HEK293 (cell line): ENCODE results near the gene TMEM143.

Source experiments
- CTCF ChIA-PET: fragments of 350-600 bp; formaldehyde crosslinking; extraction: SDS; loops from one replicate; lab custom pipeline; 2021; ENCODE audit warnings: antibody characterized with exemption; lab: Yijun Ruan, JAX
- POLR2A ChIA-PET: fragments of 300-600 bp; formaldehyde crosslinking; extraction: SDS; loops from one replicate; lab custom pipeline; 2020; ENCODE audit warnings: antibody characterized with exemption, inconsistent platforms; lab: Yijun Ruan, JAX
- H3K27ac ChIP-seq: fragments of 200-500 bp; sonication (Bioruptor generic); 2 replicates; pipeline ENCODE4 v1.5.1; 2014; ENCODE audit warnings: low read depth, low read length, control low read depth, inconsistent platforms; ENCODE audit errors: extremely low read depth
- H3K36me3 ChIP-seq, 2 experiments: fragments of 200-500 bp in 1 of 2; sonication (Bioruptor generic) in 1 of 2; 1 replicate in 1 of 2; 2 replicates in 1 of 2; pipeline ENCODE4 v1.5.1; 2014 to 2017; ENCODE audit warnings: inconsistent platforms in 2 of 2, low read length in 2 of 2; ENCODE audit not compliant: control insufficient read depth in 2 of 2, insufficient read depth in 1 of 2
- H3K4me1 ChIP-seq: fragments of 200-500 bp; sonication (Bioruptor generic); 2 replicates; pipeline ENCODE4 v1.5.1; 2014; ENCODE audit warnings: mild to moderate bottlenecking, low read length, inconsistent platforms; ENCODE audit not compliant: control insufficient read depth, insufficient read depth
- H3K4me3 ChIP-seq: 2 replicates; pipeline ENCODE4 v1.5.1; 2011; ENCODE audit warnings: low read depth, mild to moderate bottlenecking, control low read depth, low read length, moderate library complexity
- H3K9me3 ChIP-seq: fragments of 200-500 bp; sonication (Bioruptor generic); 2 replicates; pipeline ENCODE4 v1.5.1; 2014; ENCODE audit warnings: low read depth, low read length, inconsistent platforms; ENCODE audit not compliant: control insufficient read depth, insufficient read depth
- BCL11A ChIP-seq: fragments of 450-650 bp; formaldehyde crosslinking; IDR thresholded peaks from 2 replicates; pipeline ENCODE4 v1.5.1; 2016; ENCODE audit warnings: low read depth, missing biosample characterization, missing genetic modification characterization
- CTCF ChIP-seq: fragments of 450-650 bp; formaldehyde crosslinking; IDR thresholded peaks from 2 replicates; pipeline ENCODE4 v1.5.1; 2016; ENCODE audit warnings: missing biosample characterization, missing genetic modification characterization
- GLIS1 ChIP-seq: fragments of 450-650 bp; formaldehyde crosslinking; IDR thresholded peaks from 2 replicates; pipeline ENCODE4 v1.5.1; 2016; ENCODE audit warnings: missing biosample characterization, missing genetic modification characterization
- GLIS2 ChIP-seq: fragments of 450-650 bp; formaldehyde crosslinking; IDR thresholded peaks from 2 replicates; pipeline ENCODE4 v1.5.1; 2016; ENCODE audit warnings: missing biosample characterization, missing genetic modification characterization
- HIC1 ChIP-seq: fragments of 450-650 bp; formaldehyde crosslinking; IDR thresholded peaks from 2 replicates; pipeline ENCODE4 v1.5.1; 2016; ENCODE audit warnings: missing biosample characterization, missing genetic modification characterization
- KLF1 ChIP-seq: fragments of 450-650 bp; formaldehyde crosslinking; IDR thresholded peaks from 2 replicates; pipeline ENCODE4 v1.5.1; 2016; ENCODE audit warnings: missing biosample characterization, missing genetic modification characterization
- KLF10 ChIP-seq: fragments of 450-650 bp; IDR thresholded peaks from 2 replicates; pipeline ENCODE4 v1.5.1; 2018; ENCODE audit warnings: missing biosample characterization, mild to moderate bottlenecking, missing genetic modification characterization
- KLF16 ChIP-seq: fragments of 450-650 bp; formaldehyde crosslinking; IDR thresholded peaks from 2 replicates; pipeline ENCODE4 v1.5.1; 2017; ENCODE audit warnings: missing biosample characterization, missing genetic modification characterization
- KLF7 ChIP-seq: fragments of 450-650 bp; formaldehyde crosslinking; IDR thresholded peaks from 2 replicates; pipeline ENCODE4 v1.5.1; 2016; ENCODE audit warnings: missing biosample characterization, missing genetic modification characterization, borderline replicate concordance
- MEIS1 ChIP-seq: sonication (generic); formaldehyde crosslinking; IDR thresholded peaks from 2 replicates; pipeline ENCODE4 v1.8.1; 2022; ENCODE audit warnings: missing genetic modification reagents, mild to moderate bottlenecking, borderline replicate concordance
- PATZ1 ChIP-seq: fragments of 450-650 bp; formaldehyde crosslinking; IDR thresholded peaks from 2 replicates; pipeline ENCODE4 v1.5.1; 2016; ENCODE audit warnings: missing biosample characterization, missing genetic modification characterization
- PBX3 ChIP-seq: sonication (generic); formaldehyde crosslinking; IDR thresholded peaks from 2 replicates; pipeline ENCODE4 v1.8.1; 2022; ENCODE audit warnings: mild to moderate bottlenecking, moderate library complexity, missing genetic modification reagents
- SP3 ChIP-seq: fragments of 450-650 bp; formaldehyde crosslinking; IDR thresholded peaks from 2 replicates; pipeline ENCODE4 v1.5.1; 2016; ENCODE audit warnings: missing biosample characterization, missing genetic modification characterization
- SP7 ChIP-seq: fragments of 450-650 bp; formaldehyde crosslinking; IDR thresholded peaks from 2 replicates; pipeline ENCODE4 v1.5.1; 2016; ENCODE audit warnings: missing biosample characterization, missing genetic modification characterization
- TCF7L2 ChIP-seq: IDR thresholded peaks from 2 replicates; pipeline ENCODE4 v1.6.1; 2011; ENCODE audit warnings: low read depth, mild to moderate bottlenecking, inconsistent platforms, low read length, moderate library complexity, borderline replicate concordance
- ZBTB26 ChIP-seq: fragments of 450-650 bp; formaldehyde crosslinking; optimal IDR thresholded peaks from 2 replicates; pipeline ENCODE3; 2016; ENCODE audit warnings: missing biosample characterization, mild to moderate bottlenecking, missing genetic modification characterization
- ZBTB8A ChIP-seq: fragments of 450-650 bp; formaldehyde crosslinking; IDR thresholded peaks from 2 replicates; pipeline ENCODE4 v1.5.1; 2016; ENCODE audit warnings: missing biosample characterization, missing genetic modification characterization
- ZIC2 ChIP-seq: fragments of 450-650 bp; formaldehyde crosslinking; IDR thresholded peaks from 2 replicates; pipeline ENCODE4 v1.5.1; 2016; ENCODE audit warnings: missing biosample characterization, missing genetic modification characterization
- ZNF157 ChIP-seq: fragments of 450-650 bp; formaldehyde crosslinking; IDR thresholded peaks from 2 replicates; pipeline ENCODE4 v1.5.1; 2016; ENCODE audit warnings: missing biosample characterization, missing genetic modification characterization
- ZNF19 ChIP-seq: fragments of 450-650 bp; formaldehyde crosslinking; IDR thresholded peaks from 2 replicates; pipeline ENCODE4; 2016; ENCODE audit warnings: missing biosample characterization, missing genetic modification characterization, low read depth
- ZNF211 ChIP-seq: fragments of 450-650 bp; formaldehyde crosslinking; IDR thresholded peaks from 2 replicates; pipeline ENCODE4 v1.5.1; 2016; ENCODE audit warnings: low read depth, missing biosample characterization, missing genetic modification characterization
- ZNF221 ChIP-seq: fragments of 450-650 bp; formaldehyde crosslinking; IDR thresholded peaks from 2 replicates; pipeline ENCODE4 v1.5.1; 2017; ENCODE audit warnings: missing biosample characterization, missing genetic modification characterization, borderline replicate concordance
- ZNF510 ChIP-seq: fragments of 450-650 bp; formaldehyde crosslinking; IDR thresholded peaks from 2 replicates; pipeline ENCODE4 v1.5.1; 2018; ENCODE audit warnings: mild to moderate bottlenecking, missing genetic modification characterization, missing biosample characterization; ENCODE audit not compliant: insufficient replicate concordance
- ZNF660 ChIP-seq: fragments of 450-650 bp; IDR thresholded peaks from 2 replicates; pipeline ENCODE4 v1.5.1; 2018; ENCODE audit warnings: missing biosample characterization, mild to moderate bottlenecking, missing genetic modification characterization
- ZXDB ChIP-seq: fragments of 450-650 bp; formaldehyde crosslinking; IDR thresholded peaks from 2 replicates; pipeline ENCODE4 v1.5.1; 2016; ENCODE audit warnings: missing biosample characterization, missing genetic modification characterization

Gene TMEM143

GRCh38 chr19:48321622-48322591 is 41.8 kb downstream of the TMEM143 start:
- Histone ChIP-seq H3K4me1 (peaks cover 18% of the 10 kb centered on the region), H3K4me3 (peak overlapping the region; percentile 49), H3K36me3 (no peaks in the 10 kb centered on the region), H3K9me3 (no peaks in the 10 kb centered on the region), H3K27ac (peak overlapping the region; percentile 88)
- CTCF ChIA-PET: interaction anchor here (0.6 to 5.7 kb wide), 15 partner anchors 8 to 564 kb away, joined by 3 to 48 read pairs (median 4); partner anchors contain the start of gene KDELR1
- POLR2A ChIA-PET: interaction anchor here (0.6 to 2.7 kb wide), 16 partner anchors 9 to 297 kb away, joined by 3 to 49 read pairs (median 4); partner anchors contain the start of genes GRWD1, KDELR1, RPL18 and SPHK2
- TF ChIP-seq CTCF (tag by site-specific recombination) (peak; percentile 74), ZNF510 (tag by site-specific recombination) (no peak), ZNF660 (tag by site-specific recombination) (peak; percentile 45; the same call in 1 of the 2 replicates), GLIS1 (tag by site-specific recombination) (peak; percentile 88), ZNF221 (0 out of 2 replicates have a peak, but pooled peaks have one; percentile 32), SP3 (peak; percentile 97), ZNF19 (tag by site-specific recombination) (no peak), KLF1 (tag by site-specific recombination) (peak; percentile 98), MEIS1 (no peak), ZNF211 (tag by site-specific recombination) (no peak), SP7 (peak; percentile 86), ZXDB (tag by site-specific recombination) (peak; percentile 38), KLF10 (peak; percentile 90), ZNF157 (no peak), GLIS2 (tag by site-specific recombination) (peak; percentile 97), PBX3 (CRISPR knock-in tag) (0 out of 2 replicates have a peak, but pooled peaks have one; percentile 48), KLF16 (tag by site-specific recombination) (peak; percentile 97), KLF7 (tag by site-specific recombination) (peak; percentile 65; the same call in 1 of the 2 replicates), ZBTB26 (tag by site-specific recombination) (peak; percentile 73), BCL11A (peak; percentile 50; the same call in 1 of the 2 replicates), TCF7L2 (no peak), HIC1 (tag by site-specific recombination) (peak; percentile 99), PATZ1 (tag by site-specific recombination) (peak; percentile 95), ZBTB8A (tag by site-specific recombination) (peak; percentile 99), ZIC2 (tag by site-specific recombination) (peak; percentile 88)
